Measurements from ENCODE around the gene ULK4. TPM values are rescaled to one million over a fixed set of nuclear protein-coding genes. Genes with fewer than 3 reads are reported as not detected.

ULK4 gene
- total RNA-seq, 1 experiment from 2014 or later, result 8.7 TPM

GRCh38 chr3:41683666-41684350 lies 278.1 kb downstream of the ULK4 start:
- Histone ChIP-seq H3K79me2 (ENCODE audit: low read depth) (no peaks in the 10 kb centered on the region), H3K4me3 (no peak overlapping the region), H3F3A (ENCODE audit: insufficient read depth, low read depth) (0 out of 2 replicates have a peak, but pooled peaks cover 5% of the 10 kb centered on the region), H3K27ac (no peak overlapping the region), H3K36me3 (ENCODE audit: low read depth) (no peaks in the 10 kb centered on the region), H3K27me3 (ENCODE audit: insufficient read depth, low read depth) (no peaks in the 10 kb centered on the region), H2AFZ (no peak overlapping the region), H4K20me1 (ENCODE audit: insufficient read depth) (no peaks in the 10 kb centered on the region), H3K9me2 (ENCODE audit: insufficient read depth) (no peaks in the 10 kb centered on the region; the same call in 1 of the 2 replicates), H3K4me1 (replicated peaks; ENCODE audit: insufficient read depth) (peaks cover 21% of the 10 kb centered on the region), H3K9me3 (ENCODE audit: insufficient read depth, low read depth) (no peaks in the 10 kb centered on the region), H3K4me2 (no peak overlapping the region)
- no TSS peak for BruUV-seq (replicated peaks)
- TF ChIP-seq EZH2 (IDR thresholded peaks at IDR 0.05; ENCODE audit: low read depth) (no peak), CTCF (conservative IDR thresholded peaks at IDR 0.05) (no peak)
- intact Hi-C loops (cut with micrococcal nuclease; ENCODE audit: unreplicated experiment), result loop anchor here (10.0 kb wide), 1 partner anchor 401 kb away; no protein-coding TSS in a partner anchor
- ChIA-PET POLR2A (ENCODE audit: unreplicated experiment) (no interaction called here), CTCF (no interaction called here)
- DNase-seq, result no peak

GRCh38 chr3:41682996-41683395 lies 278.9 kb downstream of the ULK4 start:
- no peaks in the 10 kb centered on the region for H3K27me3 ChIP-seq (ENCODE audit: insufficient read depth, low read depth)
- no peak overlapping the region for H3K27ac ChIP-seq
- ChIA-PET CTCF (no interaction called here), POLR2A (ENCODE audit: unreplicated experiment) (no interaction called here)
- H2AFZ ChIP-seq, result no peak overlapping the region
- no peaks in the 10 kb centered on the region for H3K79me2 ChIP-seq (ENCODE audit: low read depth)
- 0 out of 2 replicates have a peak, but pooled peaks cover 5% of the 10 kb centered on the region for H3F3A ChIP-seq (ENCODE audit: insufficient read depth, low read depth)
- H4K20me1 ChIP-seq (ENCODE audit: insufficient read depth), result no peaks in the 10 kb centered on the region
- no peaks in the 10 kb centered on the region for H3K9me3 ChIP-seq (ENCODE audit: insufficient read depth, low read depth)
- intact Hi-C loops (cut with micrococcal nuclease; ENCODE audit: unreplicated experiment), result loop anchor here (10.0 kb wide), 1 partner anchor 402 kb away; no protein-coding TSS in a partner anchor
- no peak overlapping the region for H3K4me3 ChIP-seq
- no peak overlapping the region for H3K4me2 ChIP-seq
- H3K36me3 ChIP-seq (ENCODE audit: low read depth), result no peaks in the 10 kb centered on the region
- no peak for DNase-seq
- H3K4me1 ChIP-seq (replicated peaks; ENCODE audit: insufficient read depth), result peaks cover 21% of the 10 kb centered on the region
- H3K9me2 ChIP-seq (ENCODE audit: insufficient read depth), result no peaks in the 10 kb centered on the region; the same call in 1 of the 2 replicates
- no TSS peak for BruUV-seq (replicated peaks)
- TF ChIP-seq CTCF (conservative IDR thresholded peaks at IDR 0.05) (no peak), EZH2 (IDR thresholded peaks at IDR 0.05; ENCODE audit: low read depth) (no peak)

- Histone ChIP-seq H3K4me3 (no peak overlapping the region), H2AFZ (no peak overlapping the region), H3K27me3 (ENCODE audit: insufficient read depth, low read depth) (no peaks in the 10 kb centered on the region), H3K9me2 (ENCODE audit: insufficient read depth) (no peaks in the 10 kb centered on the region; the same call in 1 of the 2 replicates), H3K79me2 (ENCODE audit: low read depth) (no peaks in the 10 kb centered on the region), H3K9me3 (ENCODE audit: insufficient read depth, low read depth) (no peaks in the 10 kb centered on the region), H3K36me3 (ENCODE audit: low read depth) (no peaks in the 10 kb centered on the region), H4K20me1 (ENCODE audit: insufficient read depth) (no peaks in the 10 kb centered on the region), H3K27ac (no peak overlapping the region), H3K4me1 (replicated peaks; ENCODE audit: insufficient read depth) (peaks cover 21% of the 10 kb centered on the region), H3F3A (ENCODE audit: insufficient read depth, low read depth) (0 out of 2 replicates have a peak, but pooled peaks cover 5% of the 10 kb centered on the region), H3K4me2 (no peak overlapping the region)
- ChIA-PET CTCF (interaction anchor here (0.5 kb wide), 1 partner anchor 421 kb away, joined by 3 read pairs; no protein-coding TSS in a partner anchor), POLR2A (ENCODE audit: unreplicated experiment) (no interaction called here)
- DNase-seq, result no peak
- no peak for TF ChIP-seq EZH2 (IDR thresholded peaks at IDR 0.05; ENCODE audit: low read depth)
- no peak for TF ChIP-seq CTCF (conservative IDR thresholded peaks at IDR 0.05)
- no TSS peak for BruUV-seq (replicated peaks)
- intact Hi-C loops (cut with micrococcal nuclease; ENCODE audit: unreplicated experiment), result loop anchor here (10.0 kb wide), 1 partner anchor 402 kb away; no protein-coding TSS in a partner anchor
These were observed 279.5 kb downstream of the ULK4 start for GRCh38 chr3:41682382-41682781.
